H9 (cell line): Measurements from ENCODE around the gene RPRD1B. TPM values are rescaled to one million over a fixed set of nuclear protein-coding genes. Genes with fewer than 3 reads are reported as not detected.

Experiments
- DNase-seq: peaks from one replicate; pipeline ENCODE4 v3.0.0-alpha.2; 2017
- H2AFZ ChIP-seq: one replicate; pipeline ENCODE4 v1.6.1; 2013; ENCODE audit warnings: mild to moderate bottlenecking, low read length, control low read depth, moderate library complexity
- H2AK5ac ChIP-seq: 2 replicates; pipeline ENCODE4 v1.6.1; 2013; ENCODE audit warnings: low read length, control low read depth, mixed read lengths; ENCODE audit not compliant: insufficient read length
- H2BK120ac ChIP-seq: one replicate; pipeline ENCODE4 v1.6.1; 2013; ENCODE audit warnings: low read depth, mild to moderate bottlenecking, low read length, control low read depth, inconsistent platforms; ENCODE audit not compliant: poor library complexity, severe bottlenecking
- H2BK12ac ChIP-seq: 2 replicates; pipeline ENCODE4 v1.6.1; 2013; ENCODE audit warnings: low read length, control low read depth, mixed read lengths, low read depth; ENCODE audit not compliant: insufficient read length
- H2BK15ac ChIP-seq: 2 replicates; pipeline ENCODE4 v1.6.1; 2013; ENCODE audit warnings: low read depth, low read length, control low read depth
- H2BK20ac ChIP-seq: one replicate; pipeline ENCODE4 v1.6.1; 2013; ENCODE audit warnings: low read depth, mild to moderate bottlenecking, low read length, control low read depth, inconsistent platforms; ENCODE audit not compliant: poor library complexity, severe bottlenecking
- H2BK5ac ChIP-seq: 2 replicates; pipeline ENCODE4 v1.6.1; 2013; ENCODE audit warnings: low read length, control low read depth, mixed read lengths; ENCODE audit not compliant: insufficient read length
- H3K14ac ChIP-seq: 2 replicates; pipeline ENCODE4 v1.6.1; 2013; ENCODE audit warnings: low read length, control low read depth; ENCODE audit not compliant: insufficient read depth
- H3K18ac ChIP-seq: 2 replicates; pipeline ENCODE4 v1.6.1; 2013; ENCODE audit warnings: low read depth, mild to moderate bottlenecking, mixed read lengths, low read length, control low read depth; ENCODE audit not compliant: insufficient read length
- H3K23ac ChIP-seq: 2 replicates; pipeline ENCODE4 v1.6.1; 2013; ENCODE audit warnings: low read length, control low read depth, mixed read lengths, low read depth; ENCODE audit not compliant: insufficient read length
- H3K23me2 ChIP-seq: 2 replicates; pipeline ENCODE4 v1.6.1; 2013; ENCODE audit warnings: low read depth, mild to moderate bottlenecking, mixed read lengths, low read length, control low read depth; ENCODE audit not compliant: insufficient read length, poor library complexity, severe bottlenecking
- H3K27ac ChIP-seq: 2 replicates; pipeline ENCODE4 v1.5.1; 2013; ENCODE audit warnings: low read length, control low read depth, mixed read lengths, low read depth; ENCODE audit not compliant: insufficient read length
- H3K27me3 ChIP-seq: 2 replicates; pipeline ENCODE4 v1.6.1; 2013; ENCODE audit warnings: low read length, control low read depth, inconsistent platforms; ENCODE audit not compliant: insufficient read depth
- H3K4ac ChIP-seq: 2 replicates; pipeline ENCODE4 v1.6.1; 2013; ENCODE audit warnings: low read depth, mild to moderate bottlenecking, control low read depth, inconsistent platforms, low read length, moderate library complexity
- H3K4me1 ChIP-seq: 2 replicates; pipeline ENCODE4 v1.6.1; 2013; ENCODE audit warnings: low read length, control low read depth, inconsistent platforms; ENCODE audit not compliant: insufficient read depth
- H3K4me2 ChIP-seq: 2 replicates; pipeline ENCODE4 v1.6.1; 2013; ENCODE audit warnings: low read length, control low read depth, mixed read lengths; ENCODE audit not compliant: insufficient read length, insufficient read depth
- H3K56ac ChIP-seq: 2 replicates; pipeline ENCODE4 v1.6.1; 2013; ENCODE audit warnings: low read depth, mild to moderate bottlenecking, mixed read lengths, low read length, control low read depth; ENCODE audit not compliant: insufficient read length
- H3K79me1 ChIP-seq: 2 replicates; pipeline ENCODE4 v1.6.1; 2013; ENCODE audit warnings: low read depth, mild to moderate bottlenecking, moderate library complexity, low read length, control low read depth, inconsistent platforms; ENCODE audit not compliant: insufficient read depth, poor library complexity, severe bottlenecking
- H3K79me2 ChIP-seq: 2 replicates; pipeline ENCODE4 v1.6.1; 2013; ENCODE audit warnings: low read length, control low read depth, inconsistent platforms; ENCODE audit not compliant: insufficient read depth
- H3K9ac ChIP-seq: 2 replicates; pipeline ENCODE4 v1.6.1; 2013; ENCODE audit warnings: low read length, control low read depth, mixed read lengths; ENCODE audit not compliant: insufficient read length; ENCODE audit errors: extremely low read depth
- H3K9me3 ChIP-seq: one replicate; pipeline ENCODE4 v1.6.1; 2013; ENCODE audit warnings: low read depth, low read length, inconsistent platforms; ENCODE audit not compliant: control insufficient read depth
- H3T11ph ChIP-seq: one replicate; pipeline ENCODE4 v1.6.1; 2013; ENCODE audit warnings: mild to moderate bottlenecking, low read length, control low read depth, inconsistent platforms
- H4K20me1 ChIP-seq: one replicate; pipeline ENCODE4 v1.6.1; 2013; ENCODE audit not compliant: control insufficient read depth, insufficient read length, insufficient read depth
- H4K5ac ChIP-seq: 2 replicates; pipeline ENCODE4 v1.6.1; 2013; ENCODE audit warnings: low read depth, mild to moderate bottlenecking, mixed read lengths, low read length, control low read depth; ENCODE audit not compliant: insufficient read length
- H4K8ac ChIP-seq: replicated peaks from 2 replicates; pipeline ENCODE4 v1.6.1; 2013; ENCODE audit warnings: low read length, control low read depth, mixed read lengths, low read depth; ENCODE audit not compliant: insufficient read length
- H4K91ac ChIP-seq: 2 replicates; pipeline ENCODE4 v1.6.1; 2013; ENCODE audit warnings: low read depth, mild to moderate bottlenecking, moderate library complexity, mixed read lengths, low read length, control low read depth; ENCODE audit not compliant: insufficient read length
- H3K27ac Mint-ChIP-seq, 3 experiments: 2 replicates in 2 of 3; 3 replicates in 1 of 3; pipeline ENCODE4 v1.8.0; 2020 to 2021; ENCODE audit warnings: mixed read lengths in 3 of 3, mild to moderate bottlenecking in 1 of 3, moderate library complexity in 1 of 3
- H3K27me3 Mint-ChIP-seq: 2 replicates; pipeline ENCODE4 v1.8.0; 2021; ENCODE audit warnings: low read depth, mild to moderate bottlenecking, moderate library complexity, mixed read lengths
- H3K36me3 Mint-ChIP-seq, 3 experiments: 2 replicates in 2 of 3; 3 replicates in 1 of 3; pipeline ENCODE4 v1.8.0; 2020 to 2021; ENCODE audit warnings: low read depth in 3 of 3, mixed read lengths in 3 of 3; ENCODE audit not compliant: insufficient read depth in 1 of 3
- H3K4me1 Mint-ChIP-seq, 2 experiments: 2 replicates each; pipeline ENCODE4 v1.8.0; 2020; ENCODE audit warnings: mixed read lengths in 2 of 2
- H3K4me3 Mint-ChIP-seq, 2 experiments: 2 replicates in 1 of 2; 3 replicates in 1 of 2; pipeline ENCODE4 v1.8.0; 2020 to 2021; ENCODE audit warnings: mild to moderate bottlenecking in 2 of 2, mixed read lengths in 2 of 2, moderate library complexity in 1 of 2
- H3K9me3 Mint-ChIP-seq, 2 experiments: 2 replicates in 1 of 2; 3 replicates in 1 of 2; pipeline ENCODE4 v1.8.0; 2020; ENCODE audit warnings: mild to moderate bottlenecking in 2 of 2, mixed read lengths in 2 of 2, moderate library complexity in 1 of 2
- WGBS: extraction: QIAGEN DNeasy Blood & Tissue Kit; methylation state at CpG from one replicate; pipeline ENCODE4 v1.1.7; 2013; ENCODE audit warnings: missing lambda C conversion rate, low lambda C conversion rate, mixed read lengths; ENCODE audit not compliant: insufficient read length; ENCODE audit errors: extremely low coverage; 5-methylcytosine and 5-hydroxymethylcytosine counted together
- total RNA-seq: library from RNA; stranded (reverse); gene quantifications from 2 replicates; pipeline ENCODE4 v1.2.1, GENCODE V29; 2021
- TF ChIP-seq, protein P1 (sequence below): fragments of 200-600 bp; sonication (generic); conservative IDR thresholded peaks from 3 replicates; pipeline ENCODE4 v1.8.0; 2021; ENCODE audit warnings: antibody characterized with exemption, mild to moderate bottlenecking

The RPRD1B gene
- total RNA-seq, 1 experiment from 2014 or later: 34.3 TPM

DNA sequence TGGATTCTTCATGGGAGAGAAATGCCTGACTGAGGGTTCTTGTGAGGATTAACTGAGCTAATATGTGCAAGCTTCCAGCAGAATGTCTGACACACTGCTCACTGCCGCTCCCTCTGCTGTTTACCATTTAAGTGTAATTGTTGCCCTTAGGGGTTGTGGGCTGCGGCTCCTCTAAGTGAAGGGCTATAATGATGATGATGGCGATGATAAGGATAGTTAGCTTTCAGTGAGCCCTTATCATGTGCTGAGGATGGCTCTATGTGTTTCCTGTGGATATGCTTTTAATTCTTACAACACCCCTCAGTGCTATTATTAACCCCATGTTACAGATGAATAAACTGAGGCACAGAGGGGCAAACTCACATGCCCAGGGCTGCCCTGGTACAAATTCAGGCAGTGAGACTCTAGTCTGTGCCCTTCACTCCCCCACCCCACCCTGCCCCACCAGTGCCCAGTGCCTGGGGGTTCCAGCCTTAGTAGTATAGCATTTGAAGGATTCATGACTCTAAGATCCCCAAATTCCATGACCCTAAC lies 98.1 kb downstream of the RPRD1B start:
- Histone ChIP-seq H3K9ac (no peak overlapping the region), H3K23me2 (no peaks in the 10 kb centered on the region), H3K79me1 (no peaks in the 10 kb centered on the region), H4K5ac (no peak overlapping the region), H3K27ac (no peak overlapping the region), H4K91ac (no peak overlapping the region), H3K4ac (no peak overlapping the region), H3K79me2 (no peaks in the 10 kb centered on the region), H3K23ac (no peak overlapping the region), H3T11ph (no peak overlapping the region), H2BK15ac (no peak overlapping the region), H3K4me2 (no peak overlapping the region), H2AK5ac (no peak overlapping the region), H3K14ac (no peak overlapping the region), H4K8ac (no peak overlapping the region), H3K18ac (no peak overlapping the region), H3K9me3 (no peaks in the 10 kb centered on the region), H2BK120ac (no peak overlapping the region), H2BK5ac (no peak overlapping the region), H4K20me1 (no peaks in the 10 kb centered on the region), H2AFZ (no peak overlapping the region), H3K27me3 (no peaks in the 10 kb centered on the region), H3K56ac (no peak overlapping the region), H2BK12ac (no peak overlapping the region), H3K4me1 (no peaks in the 10 kb centered on the region), H2BK20ac (no peak overlapping the region)
- no peak for DNase-seq
- Mint-ChIP-seq H3K4me3 (no peak overlapping the region), H3K9me3 (no peaks in the 10 kb centered on the region), H3K27ac (no peak overlapping the region), H3K4me1 (peaks cover 3 to 7% of the 10 kb centered on the region in 2 experiments), H3K36me3 (no peaks in the 10 kb centered on the region), H3K27me3 (no peaks in the 10 kb centered on the region; the same call in none of the 2 replicates)
- TF ChIP-seq, protein P1, sequence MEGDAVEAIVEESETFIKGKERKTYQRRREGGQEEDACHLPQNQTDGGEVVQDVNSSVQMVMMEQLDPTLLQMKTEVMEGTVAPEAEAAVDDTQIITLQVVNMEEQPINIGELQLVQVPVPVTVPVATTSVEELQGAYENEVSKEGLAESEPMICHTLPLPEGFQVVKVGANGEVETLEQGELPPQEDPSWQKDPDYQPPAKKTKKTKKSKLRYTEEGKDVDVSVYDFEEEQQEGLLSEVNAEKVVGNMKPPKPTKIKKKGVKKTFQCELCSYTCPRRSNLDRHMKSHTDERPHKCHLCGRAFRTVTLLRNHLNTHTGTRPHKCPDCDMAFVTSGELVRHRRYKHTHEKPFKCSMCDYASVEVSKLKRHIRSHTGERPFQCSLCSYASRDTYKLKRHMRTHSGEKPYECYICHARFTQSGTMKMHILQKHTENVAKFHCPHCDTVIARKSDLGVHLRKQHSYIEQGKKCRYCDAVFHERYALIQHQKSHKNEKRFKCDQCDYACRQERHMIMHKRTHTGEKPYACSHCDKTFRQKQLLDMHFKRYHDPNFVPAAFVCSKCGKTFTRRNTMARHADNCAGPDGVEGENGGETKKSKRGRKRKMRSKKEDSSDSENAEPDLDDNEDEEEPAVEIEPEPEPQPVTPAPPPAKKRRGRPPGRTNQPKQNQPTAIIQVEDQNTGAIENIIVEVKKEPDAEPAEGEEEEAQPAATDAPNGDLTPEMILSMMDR: no peak
- WGBS: no CpG with 5 or more reads among the region's 3 CpGs
